GM18517 (cell line): ENCODE measurements around the gene PTPRM.

ENCODE experiments used
- ATAC-seq: cut with Tn5 transposase; IDR thresholded peaks from one replicate; pipeline ENCODE4 v1.9.1; 2021; ENCODE audit warnings: mild to moderate bottlenecking, moderate library complexity; ENCODE audit not compliant: unreplicated experiment

PTPRM gene

GRCh38 chr18:8333961-8334360 is 766.8 kb downstream of the PTPRM start:
- no peak for ATAC-seq

- no peak for ATAC-seq
Observed at GRCh38 chr18:8337211-8337610, 770.1 kb downstream of the PTPRM start.

- ATAC-seq, result no peak
Observed at GRCh38 chr18:8339210-8339609, 772.1 kb downstream of the PTPRM start.

GRCh38 chr18:8339952-8340351 is 772.8 kb downstream of the PTPRM start:
- no peak for ATAC-seq

GRCh38 chr18:8341481-8342230 is 774.5 kb downstream of the PTPRM start:
- ATAC-seq, result no peak

GRCh38 chr18:8348051-8348720 is 781.1 kb downstream of the PTPRM start:
- no peak for ATAC-seq

GRCh38 chr18:8349608-8350323 is 782.6 kb downstream of the PTPRM start:
- no peak for ATAC-seq

- ATAC-seq, result no peak
Observed at GRCh38 chr18:8350628-8351027, 783.5 kb downstream of the PTPRM start.

GRCh38 chr18:8351161-8351560 is 784.0 kb downstream of the PTPRM start:
- no peak for ATAC-seq

- no peak for ATAC-seq
Observed at GRCh38 chr18:8354304-8354703, 787.2 kb downstream of the PTPRM start.

- no peak for ATAC-seq
Observed at GRCh38 chr18:8356001-8356400, 788.9 kb downstream of the PTPRM start.

GRCh38 chr18:8357320-8357719 is 790.2 kb downstream of the PTPRM start:
- no peak for ATAC-seq

GRCh38 chr18:8358033-8358765 is 791.1 kb downstream of the PTPRM start:
- ATAC-seq, result no peak

GRCh38 chr18:8359076-8359475 is 792.0 kb downstream of the PTPRM start:
- no peak for ATAC-seq

GRCh38 chr18:8359481-8359880 is 792.4 kb downstream of the PTPRM start:
- ATAC-seq, result no peak

- no peak for ATAC-seq
Observed at GRCh38 chr18:8361941-8362471, 794.9 kb downstream of the PTPRM start.

- no peak for ATAC-seq
Observed at GRCh38 chr18:8362863-8363262, 795.7 kb downstream of the PTPRM start.

GRCh38 chr18:8364385-8364784 is 797.3 kb downstream of the PTPRM start:
- ATAC-seq, result no peak

GRCh38 chr18:8365006-8365405 is 797.9 kb downstream of the PTPRM start:
- no peak for ATAC-seq

- no peak for ATAC-seq
Observed at GRCh38 chr18:8365528-8365927, 798.4 kb downstream of the PTPRM start.

- no peak for ATAC-seq
Observed at GRCh38 chr18:8366070-8366469, 799.0 kb downstream of the PTPRM start.
